Adipocyte (in vitro differentiated cells): ENCODE data around the gene PTGDS.

Experiments used
- DNase-seq: peaks from one replicate; pipeline ENCODE4 v3.0.0-alpha.2; 2015; ENCODE audit warnings: low read depth
- H3K27me3 ChIP-seq: replicated peaks from 2 replicates; pipeline ENCODE4 v1.7.0; 2013; ENCODE audit warnings: mild to moderate bottlenecking, low read length, moderate library complexity; ENCODE audit not compliant: control insufficient read depth, insufficient read depth
- H3K36me3 ChIP-seq: 2 replicates; pipeline ENCODE4 v1.7.0; 2013; ENCODE audit warnings: low read length, mild to moderate bottlenecking, moderate library complexity; ENCODE audit not compliant: control insufficient read depth, insufficient read depth, severe bottlenecking
- H3K4me1 ChIP-seq: 2 replicates; pipeline ENCODE4 v1.7.0; 2013; ENCODE audit warnings: mild to moderate bottlenecking, low read length, moderate library complexity; ENCODE audit not compliant: control insufficient read depth, insufficient read depth
- H3K4me3 ChIP-seq: 2 replicates; pipeline ENCODE4 v1.7.0; 2013; ENCODE audit warnings: mild to moderate bottlenecking, low read length, moderate library complexity
- H3K9ac ChIP-seq: 2 replicates; pipeline ENCODE4 v1.7.0; 2013; ENCODE audit warnings: mild to moderate bottlenecking, low read length, moderate library complexity
- H3K9me3 ChIP-seq: 2 replicates; pipeline ENCODE4 v1.7.0; 2013; ENCODE audit warnings: mild to moderate bottlenecking, low read length, moderate library complexity; ENCODE audit not compliant: control insufficient read depth

PTGDS gene

DNA sequence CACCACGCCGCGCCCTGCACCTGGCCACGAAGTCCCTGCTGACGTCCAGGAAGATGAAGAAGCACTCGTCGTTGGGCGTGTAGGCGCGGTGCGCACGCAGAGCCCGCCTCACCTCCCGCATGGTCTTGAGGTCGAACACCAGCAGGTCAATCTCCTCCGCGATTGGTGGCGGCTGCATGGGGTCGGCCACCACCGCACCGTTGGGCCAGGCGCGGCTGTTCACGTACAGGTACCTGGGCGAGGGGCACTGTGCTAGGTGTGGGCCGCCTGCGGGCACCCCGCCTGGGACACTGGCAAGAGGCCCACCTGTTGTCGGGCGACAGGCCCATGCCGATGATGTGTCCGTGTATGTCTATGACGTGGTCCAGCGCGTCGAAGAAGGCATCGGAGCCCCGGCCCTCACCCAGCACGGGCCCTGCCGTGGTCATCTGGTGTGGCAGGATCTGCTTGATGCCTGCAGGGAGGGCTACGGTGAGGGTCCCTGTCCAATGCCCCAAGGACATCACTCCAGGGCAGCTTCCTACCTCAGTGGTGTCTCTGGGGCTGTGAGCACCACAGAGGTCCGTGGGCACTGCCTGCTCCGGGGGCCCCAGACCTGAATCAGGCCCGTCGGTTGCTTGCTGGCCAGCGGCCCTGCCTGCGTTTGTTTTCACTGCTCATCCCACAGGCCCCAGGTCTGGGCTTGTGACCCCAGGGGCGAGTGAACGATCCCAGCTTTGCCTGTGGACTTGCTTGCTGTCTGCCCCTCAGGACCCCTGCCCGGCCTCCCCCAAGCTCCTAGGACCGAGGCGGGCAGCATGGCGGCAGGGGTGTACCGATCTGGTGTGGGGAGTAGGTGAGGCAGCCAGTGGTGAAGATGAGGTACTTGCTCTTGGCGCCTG, 35.8 kb upstream of the PTGDS start:
- Histone ChIP-seq H3K9me3 (no peaks in the 10 kb centered on the region), H3K36me3 (peaks cover 36% of the 10 kb centered on the region), H3K4me1 (peaks cover 17% of the 10 kb centered on the region), H3K9ac (no peak overlapping the region), H3K4me3 (no peak overlapping the region), H3K27me3 (no peaks in the 10 kb centered on the region)
- no peak for DNase-seq

DNA sequence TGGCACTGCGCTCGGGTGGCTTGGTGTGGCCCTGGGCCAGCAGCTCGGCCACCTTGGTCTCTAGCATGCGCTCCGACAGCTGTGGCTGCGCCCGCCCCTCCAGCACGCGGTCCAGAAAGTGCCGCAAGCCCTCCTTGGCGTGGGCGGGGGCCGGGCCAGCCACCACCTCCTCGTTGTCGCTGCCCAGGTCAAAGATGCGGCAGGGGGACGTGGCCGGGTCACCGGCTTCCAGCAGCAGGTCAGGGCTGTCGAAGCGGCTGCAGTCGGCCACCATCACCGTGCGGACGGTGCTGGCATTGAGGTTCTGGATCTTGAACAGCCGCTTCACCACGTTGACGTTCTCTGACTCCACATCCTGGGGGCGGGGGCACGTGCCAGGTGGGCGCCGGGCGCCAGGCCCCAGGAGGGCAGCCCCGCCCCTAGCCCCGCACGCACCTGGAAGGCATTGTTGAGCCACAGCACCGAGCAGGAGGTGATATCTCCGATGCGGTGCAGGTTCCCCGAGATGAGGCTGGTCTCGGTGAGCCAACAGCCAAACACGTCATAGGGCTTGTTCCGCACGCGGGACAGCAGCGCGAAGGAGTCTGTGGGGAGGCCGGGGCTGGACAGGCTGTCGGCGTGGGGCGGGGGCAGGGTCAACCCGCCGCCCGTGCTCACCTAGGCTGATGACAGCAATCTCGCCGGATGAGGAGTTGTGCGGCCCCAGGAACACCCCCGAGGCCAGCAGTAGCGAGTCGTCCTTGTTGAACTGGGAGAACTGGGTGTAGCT, 35.0 kb upstream of the PTGDS start:
- no peaks in the 10 kb centered on the region for H3K9me3 ChIP-seq
- no peak for DNase-seq

DNA sequence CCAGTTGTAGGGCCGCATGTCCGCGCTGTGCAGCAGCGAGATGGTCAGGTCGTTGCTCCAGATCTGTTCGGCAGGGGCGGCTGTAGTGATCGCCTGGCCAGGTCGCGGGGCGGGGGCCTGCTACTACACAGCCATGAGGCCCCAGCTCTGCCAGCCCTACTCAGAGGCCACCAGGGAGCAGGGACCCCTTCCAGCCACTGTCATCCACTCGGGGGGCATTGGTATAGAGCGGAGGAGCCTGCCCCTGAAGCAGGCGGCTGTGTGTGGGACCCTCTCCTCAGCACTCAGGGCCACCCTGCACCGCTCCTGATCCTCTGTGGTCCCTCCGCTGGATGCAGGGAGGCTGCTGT, 34.4 kb upstream of the PTGDS start:
- DNase-seq: no peak
- Histone ChIP-seq H3K9me3 (no peaks in the 10 kb centered on the region), H3K36me3 (peaks cover 36% of the 10 kb centered on the region), H3K9ac (peak overlapping the region; percentile 97), H3K4me3 (peak overlapping the region; percentile 92), H3K4me1 (peaks cover 15% of the 10 kb centered on the region), H3K27me3 (no peaks in the 10 kb centered on the region)

More for the DNA sequence above, 35.0 kb upstream of the PTGDS start:
- peak overlapping the region; percentile 97 for H3K9ac ChIP-seq
- H3K4me1 ChIP-seq: peaks cover 17% of the 10 kb centered on the region
- H3K36me3 ChIP-seq: peaks cover 36% of the 10 kb centered on the region
- no peaks in the 10 kb centered on the region for H3K27me3 ChIP-seq
- peak overlapping the region; percentile 92 for H3K4me3 ChIP-seq

DNA sequence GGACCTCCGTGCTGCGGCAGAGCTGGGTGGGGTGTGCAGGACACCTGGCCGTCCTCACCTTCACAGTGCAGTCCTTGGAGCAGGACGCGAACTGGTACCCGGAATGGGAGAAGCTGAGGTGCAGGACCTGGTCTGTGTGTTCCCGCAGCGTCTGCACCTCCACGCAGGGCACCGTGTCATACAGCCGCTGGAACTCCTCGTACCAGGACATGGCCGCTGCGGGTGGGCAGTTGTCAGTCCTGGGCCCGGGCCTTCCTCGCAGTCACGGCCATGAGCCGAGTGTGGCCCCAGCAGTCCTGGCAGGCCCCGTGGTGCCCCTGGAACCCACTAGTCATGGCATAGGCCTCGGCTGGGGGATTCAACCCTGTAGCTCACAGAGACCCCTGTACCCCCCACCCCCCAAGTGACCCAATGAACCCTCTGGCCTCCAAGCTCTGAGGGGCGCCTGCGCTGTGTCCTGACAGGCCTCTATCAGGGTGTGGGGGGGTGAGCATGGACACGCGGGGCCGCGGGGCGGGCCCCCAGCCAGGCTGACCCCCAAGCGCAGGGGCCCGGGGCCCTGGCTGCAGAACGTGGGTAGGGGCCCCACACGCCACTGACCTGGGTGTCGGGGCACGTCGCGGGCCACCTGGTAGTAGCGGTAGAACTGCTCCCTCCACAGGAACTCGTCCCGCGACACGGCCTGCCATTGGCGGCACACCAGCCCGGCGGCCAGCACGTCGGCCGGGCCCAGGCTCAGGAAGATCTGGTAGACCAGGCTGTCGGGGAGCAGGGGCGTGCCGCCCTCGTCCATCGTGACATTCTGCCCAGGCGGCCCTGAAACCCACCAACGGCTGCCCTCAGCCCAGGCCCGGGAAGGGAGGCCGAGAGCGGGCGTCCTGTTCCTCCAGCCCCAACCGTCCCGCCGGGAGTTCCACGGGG, 33.8 kb upstream of the PTGDS start:
- Histone ChIP-seq H3K4me3 (peak overlapping the region; percentile 92), H3K36me3 (peaks cover 36% of the 10 kb centered on the region), H3K9ac (peak overlapping the region; percentile 97), H3K27me3 (no peaks in the 10 kb centered on the region), H3K9me3 (no peaks in the 10 kb centered on the region), H3K4me1 (peaks cover 11% of the 10 kb centered on the region)
- no peak for DNase-seq

DNA sequence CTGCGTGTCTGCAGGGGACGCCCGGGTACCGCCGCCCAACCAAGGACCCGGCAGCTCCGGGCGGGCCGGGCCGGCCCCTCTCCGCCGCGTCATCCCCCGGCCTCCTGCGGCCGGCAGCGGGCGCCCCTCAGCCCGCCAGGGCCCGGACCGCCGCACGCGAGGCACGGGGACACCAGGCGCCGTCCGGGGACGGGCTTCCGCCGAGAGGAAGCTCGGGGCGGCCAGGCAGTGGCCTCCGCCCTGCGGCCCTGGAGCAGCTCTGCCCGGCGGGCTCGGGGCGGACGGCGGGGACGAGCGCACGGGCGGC, 33.1 kb upstream of the PTGDS start:
- H3K9ac ChIP-seq: peak overlapping the region; percentile 97
- H3K9me3 ChIP-seq: no peaks in the 10 kb centered on the region
- peak overlapping the region; percentile 92 for H3K4me3 ChIP-seq
- peak; percentile 85 for DNase-seq
- H3K36me3 ChIP-seq: peaks cover 33% of the 10 kb centered on the region
- H3K27me3 ChIP-seq: no peaks in the 10 kb centered on the region
- peaks cover 8% of the 10 kb centered on the region for H3K4me1 ChIP-seq

DNA sequence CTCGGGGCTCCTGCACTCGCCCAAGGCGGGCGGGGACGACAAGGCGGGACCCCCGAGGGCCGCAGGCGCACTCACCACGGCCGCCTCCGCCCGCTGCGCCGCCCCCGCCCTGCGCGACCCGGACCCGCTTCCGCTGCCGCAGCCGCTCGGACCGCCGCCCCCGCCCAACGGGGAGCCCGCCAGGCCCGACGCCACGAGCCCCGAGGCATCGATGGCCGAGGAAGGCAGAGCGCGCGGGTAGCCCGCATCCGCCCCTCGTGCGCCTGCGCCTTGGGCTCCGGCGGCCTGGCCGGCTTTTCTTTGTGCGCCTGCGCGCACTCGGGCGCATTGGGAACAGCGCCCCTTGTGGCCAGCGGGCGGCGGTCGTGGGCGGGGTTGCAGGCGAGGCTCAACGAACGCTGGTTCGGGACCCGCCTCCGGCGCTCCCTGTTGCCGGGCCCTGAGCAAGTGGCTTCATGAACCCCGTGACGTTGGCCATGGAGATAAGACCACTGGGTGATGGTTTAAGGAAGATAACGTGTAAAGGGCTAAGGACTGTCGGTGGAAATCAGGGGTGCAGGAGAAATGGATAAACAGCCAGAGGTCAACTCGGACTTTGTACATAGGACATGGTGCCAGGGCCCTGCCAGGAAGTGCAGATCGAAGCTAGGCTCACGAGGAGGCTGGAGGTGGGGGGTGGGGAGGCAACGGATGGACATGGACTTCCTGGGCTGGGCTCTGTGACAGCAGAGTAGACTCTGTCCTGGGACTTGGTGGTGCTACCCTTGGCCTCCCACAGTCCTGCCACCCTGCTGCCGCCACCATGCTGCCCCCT, 32.6 kb upstream of the PTGDS start, which contains the start of the genes C8G and FBXW5:
C8G (plus strand) TSS at position 725 of the 814 bp plus-strand sequence; CDS start at position 803, 78 bp downstream.
FBXW5 (minus strand) TSS at position 220 of the 814 bp plus-strand sequence. CDS start 655 bp downstream, outside the sequence.
- H3K4me1 ChIP-seq: peaks cover 8% of the 10 kb centered on the region
- peak; percentile 99 for DNase-seq
- no peaks in the 10 kb centered on the region for H3K9me3 ChIP-seq
- peak within 1 kb of the TSS; percentile 97 for H3K9ac ChIP-seq
- peaks cover 30% of the 10 kb centered on the region for H3K36me3 ChIP-seq
- H3K4me3 ChIP-seq: peak within 1 kb of the TSS; percentile 92
- H3K27me3 ChIP-seq: no peaks in the 10 kb centered on the region

DNA sequence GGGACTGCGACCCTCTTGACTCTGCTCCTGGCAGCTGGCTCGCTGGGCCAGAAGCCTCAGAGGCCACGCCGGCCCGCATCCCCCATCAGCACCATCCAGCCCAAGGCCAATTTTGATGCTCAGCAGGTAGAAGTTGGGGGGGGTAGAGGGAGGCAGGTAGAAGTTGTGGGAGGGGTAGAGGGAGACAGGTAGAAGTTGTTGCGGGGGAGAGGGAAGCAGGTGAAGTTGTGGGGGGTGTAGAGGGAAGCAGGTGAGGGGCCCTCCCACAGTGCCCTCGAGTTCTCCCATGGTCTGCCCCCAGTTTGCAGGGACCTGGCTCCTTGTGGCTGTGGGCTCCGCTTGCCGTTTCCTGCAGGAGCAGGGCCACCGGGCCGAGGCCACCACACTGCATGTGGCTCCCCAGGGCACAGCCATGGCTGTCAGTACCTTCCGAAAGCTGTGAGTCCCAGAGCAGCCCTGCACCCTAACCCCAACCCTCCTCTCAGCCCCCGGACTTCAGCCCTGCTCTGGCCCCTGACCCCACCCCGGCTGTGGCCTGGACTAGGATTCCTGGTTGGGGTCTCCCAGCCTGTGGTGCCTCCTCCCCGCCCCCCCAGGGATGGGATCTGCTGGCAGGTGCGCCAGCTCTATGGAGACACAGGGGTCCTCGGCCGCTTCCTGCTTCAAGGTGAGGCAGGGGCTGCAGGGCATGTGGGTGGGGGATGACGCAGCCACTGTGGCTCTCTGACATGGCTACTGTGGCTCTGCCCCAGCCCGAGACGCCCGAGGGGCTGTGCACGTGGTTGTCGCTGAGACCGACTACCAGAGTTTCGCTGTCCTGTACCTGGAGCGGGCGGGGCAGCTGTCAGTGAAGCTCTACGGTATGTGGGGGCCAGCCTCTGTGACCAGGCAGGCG, 31.7 kb upstream of the PTGDS start:
- H3K9me3 ChIP-seq: no peaks in the 10 kb centered on the region
- peaks cover 9% of the 10 kb centered on the region for H3K4me1 ChIP-seq
- H3K27me3 ChIP-seq: no peaks in the 10 kb centered on the region
- DNase-seq: no peak
- no peak overlapping the region for H3K9ac ChIP-seq
- no peak overlapping the region for H3K4me3 ChIP-seq
- H3K36me3 ChIP-seq: peaks cover 22% of the 10 kb centered on the region

DNA sequence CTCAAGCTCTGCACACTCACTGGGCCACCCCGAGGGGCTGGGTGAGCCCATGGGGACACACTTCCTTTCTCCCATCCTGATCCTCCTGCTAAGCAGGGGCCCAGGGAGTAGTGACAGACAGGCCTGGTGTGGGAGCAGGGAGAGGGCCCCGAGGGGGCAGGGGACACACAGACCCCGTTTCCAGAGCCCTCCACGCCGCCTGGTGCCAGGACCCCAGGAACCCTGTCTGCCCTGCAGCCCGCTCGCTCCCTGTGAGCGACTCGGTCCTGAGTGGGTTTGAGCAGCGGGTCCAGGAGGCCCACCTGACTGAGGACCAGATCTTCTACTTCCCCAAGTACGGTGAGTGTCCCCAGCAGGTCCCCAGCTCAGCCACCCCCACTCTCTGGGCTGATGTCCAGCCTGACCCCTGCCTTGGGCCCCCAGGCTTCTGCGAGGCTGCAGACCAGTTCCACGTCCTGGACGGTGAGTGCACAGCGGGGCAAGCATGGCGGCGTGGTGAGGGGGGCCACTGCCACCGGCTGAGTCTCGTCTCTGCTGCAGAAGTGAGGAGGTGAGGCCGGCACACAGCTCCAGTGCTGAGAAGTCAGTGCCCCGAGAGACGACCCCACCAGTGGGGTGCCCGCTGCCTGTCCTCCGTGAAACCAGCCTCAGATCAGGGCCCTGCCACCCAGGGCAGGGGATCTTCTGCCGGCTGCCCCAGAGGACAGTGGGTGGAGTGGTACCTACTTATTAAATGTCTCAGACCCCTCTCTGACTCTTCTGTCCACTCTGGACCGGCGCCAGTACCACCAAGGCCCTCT, 30.9 kb upstream of the PTGDS start:
- Histone ChIP-seq H3K27me3 (no peaks in the 10 kb centered on the region), H3K9me3 (no peaks in the 10 kb centered on the region), H3K9ac (no peak overlapping the region), H3K4me1 (peaks cover 9% of the 10 kb centered on the region), H3K36me3 (peaks cover 14% of the 10 kb centered on the region), H3K4me3 (no peak overlapping the region)
- DNase-seq: no peak
